MM.1S (cell line): ENCODE measurements around the gene INO80D.

Experiments used
- DNase-seq: peaks from one replicate; pipeline ENCODE4 v3.0.0-alpha.2; 2015
- H2AFZ ChIP-seq: fragments of 300-600 bp; sonication (generic); 2 replicates; pipeline ENCODE4 v1.6.0; 2016; ENCODE audit warnings: antibody characterized with exemption, low read length
- H3F3A ChIP-seq: fragments of 300-600 bp; sonication (generic); 2 replicates; pipeline ENCODE4 v1.6.1; 2016; ENCODE audit warnings: mild to moderate bottlenecking, antibody characterized with exemption, low read length, moderate library complexity, mixed read lengths; ENCODE audit not compliant: insufficient read depth
- H3K27ac ChIP-seq: fragments of 300-600 bp; sonication (generic); 2 replicates; pipeline ENCODE4 v1.5.1; 2016; ENCODE audit warnings: mild to moderate bottlenecking, low read length
- H3K27me3 ChIP-seq: fragments of 300-600 bp; sonication (generic); replicated peaks from 2 replicates; pipeline ENCODE4 v1.6.0; 2016; ENCODE audit warnings: low read length; ENCODE audit not compliant: insufficient read depth
- H3K36me3 ChIP-seq: fragments of 300-600 bp; sonication (generic); replicated peaks from 2 replicates; pipeline ENCODE4 v1.6.1; 2016; ENCODE audit warnings: mild to moderate bottlenecking, low read length, mixed read lengths; ENCODE audit not compliant: insufficient read depth
- H3K4me1 ChIP-seq: fragments of 300-600 bp; sonication (generic); 2 replicates; pipeline ENCODE4 v1.6.1; 2016; ENCODE audit warnings: low read length, mixed read lengths
- H3K4me2 ChIP-seq: fragments of 300-600 bp; sonication (generic); 2 replicates; pipeline ENCODE4 v1.6.0; 2016; ENCODE audit warnings: low read depth, low read length
- H3K4me3 ChIP-seq: fragments of 300-600 bp; sonication (generic); 2 replicates; pipeline ENCODE4 v1.5.1; 2016; ENCODE audit warnings: low read length, mixed read lengths
- H3K79me2 ChIP-seq: fragments of 300-600 bp; sonication (generic); 2 replicates; pipeline ENCODE4 v1.6.1; 2016; ENCODE audit warnings: mixed run types, low read length, mixed read lengths
- H3K9ac ChIP-seq: fragments of 300-600 bp; sonication (generic); 2 replicates; pipeline ENCODE4 v1.6.1; 2016; ENCODE audit warnings: low read length, mixed read lengths
- H3K9me2 ChIP-seq: fragments of 300-600 bp; sonication (generic); replicated peaks from 2 replicates; pipeline ENCODE4 v1.6.1; 2016; ENCODE audit warnings: mild to moderate bottlenecking, low read length, mixed read lengths; ENCODE audit not compliant: insufficient read depth
- H3K9me3 ChIP-seq: fragments of 300-600 bp; sonication (generic); replicated peaks from 2 replicates; pipeline ENCODE4 v1.6.1; 2016; ENCODE audit warnings: mild to moderate bottlenecking, low read length, mixed read lengths; ENCODE audit not compliant: insufficient read depth
- H4K20me1 ChIP-seq: fragments of 300-600 bp; sonication (generic); 2 replicates; pipeline ENCODE4 v1.6.1; 2016; ENCODE audit warnings: mild to moderate bottlenecking, low read length, moderate library complexity, mixed read lengths; ENCODE audit not compliant: insufficient read depth
- EZH2 ChIP-seq: fragments of 300-600 bp; sonication (generic); optimal IDR thresholded peaks from 2 replicates; pipeline ENCODE3; 2017; ENCODE audit warnings: low read depth, mild to moderate bottlenecking, antibody characterized with exemption, low read length, mixed read lengths
- EZH2phosphoT487 ChIP-seq: fragments of 300-600 bp; sonication (generic); IDR thresholded peaks from 2 replicates; pipeline ENCODE4 v1.6.1; 2018; ENCODE audit warnings: antibody characterized with exemption, low read length
- TF ChIP-seq, protein P1 (sequence below): fragments of 300-600 bp; sonication (generic); IDR thresholded peaks from 2 replicates; pipeline ENCODE4 v1.5.1; 2016; ENCODE audit warnings: antibody characterized with exemption, low read length, mixed read lengths

INO80D gene

DNA sequence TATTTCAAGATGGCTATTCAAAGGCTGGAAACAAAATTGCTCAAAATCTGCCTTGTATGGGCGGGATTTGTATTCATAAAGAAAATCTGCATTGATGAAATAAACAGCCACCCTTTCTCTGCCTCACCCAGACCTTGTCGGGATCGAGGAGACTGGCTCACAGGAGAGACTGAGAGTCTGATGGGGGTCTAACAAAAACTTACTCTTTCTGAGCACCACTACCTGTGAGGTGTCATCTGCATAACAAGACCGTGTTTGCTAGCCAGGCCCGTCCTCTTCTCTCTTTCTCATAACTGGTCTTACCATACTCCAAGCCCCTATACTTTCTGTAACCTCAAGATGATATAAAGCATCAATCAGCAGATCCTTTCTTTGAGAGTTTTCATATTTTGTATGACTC, 115.6 kb downstream of the INO80D start:
- no peaks in the 10 kb centered on the region for H3K9me3 ChIP-seq
- no peaks in the 10 kb centered on the region for H3K79me2 ChIP-seq
- no peak overlapping the region for H2AFZ ChIP-seq
- H3K36me3 ChIP-seq = no peaks in the 10 kb centered on the region
- no peaks in the 10 kb centered on the region for H3K4me1 ChIP-seq
- H3K4me3 ChIP-seq = no peak overlapping the region
- H3K27me3 ChIP-seq = no peaks in the 10 kb centered on the region
- no peak for DNase-seq
- H3K4me2 ChIP-seq = no peak overlapping the region
- no peaks in the 10 kb centered on the region for H3F3A ChIP-seq
- no peaks in the 10 kb centered on the region for H4K20me1 ChIP-seq
- H3K27ac ChIP-seq = no peak overlapping the region
- no peak for TF ChIP-seq EZH2
- TF ChIP-seq, protein P1, sequence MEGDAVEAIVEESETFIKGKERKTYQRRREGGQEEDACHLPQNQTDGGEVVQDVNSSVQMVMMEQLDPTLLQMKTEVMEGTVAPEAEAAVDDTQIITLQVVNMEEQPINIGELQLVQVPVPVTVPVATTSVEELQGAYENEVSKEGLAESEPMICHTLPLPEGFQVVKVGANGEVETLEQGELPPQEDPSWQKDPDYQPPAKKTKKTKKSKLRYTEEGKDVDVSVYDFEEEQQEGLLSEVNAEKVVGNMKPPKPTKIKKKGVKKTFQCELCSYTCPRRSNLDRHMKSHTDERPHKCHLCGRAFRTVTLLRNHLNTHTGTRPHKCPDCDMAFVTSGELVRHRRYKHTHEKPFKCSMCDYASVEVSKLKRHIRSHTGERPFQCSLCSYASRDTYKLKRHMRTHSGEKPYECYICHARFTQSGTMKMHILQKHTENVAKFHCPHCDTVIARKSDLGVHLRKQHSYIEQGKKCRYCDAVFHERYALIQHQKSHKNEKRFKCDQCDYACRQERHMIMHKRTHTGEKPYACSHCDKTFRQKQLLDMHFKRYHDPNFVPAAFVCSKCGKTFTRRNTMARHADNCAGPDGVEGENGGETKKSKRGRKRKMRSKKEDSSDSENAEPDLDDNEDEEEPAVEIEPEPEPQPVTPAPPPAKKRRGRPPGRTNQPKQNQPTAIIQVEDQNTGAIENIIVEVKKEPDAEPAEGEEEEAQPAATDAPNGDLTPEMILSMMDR = no peak
- no peak for TF ChIP-seq EZH2phosphoT487
- no peaks in the 10 kb centered on the region for H3K9me2 ChIP-seq
- H3K9ac ChIP-seq = no peak overlapping the region

DNA sequence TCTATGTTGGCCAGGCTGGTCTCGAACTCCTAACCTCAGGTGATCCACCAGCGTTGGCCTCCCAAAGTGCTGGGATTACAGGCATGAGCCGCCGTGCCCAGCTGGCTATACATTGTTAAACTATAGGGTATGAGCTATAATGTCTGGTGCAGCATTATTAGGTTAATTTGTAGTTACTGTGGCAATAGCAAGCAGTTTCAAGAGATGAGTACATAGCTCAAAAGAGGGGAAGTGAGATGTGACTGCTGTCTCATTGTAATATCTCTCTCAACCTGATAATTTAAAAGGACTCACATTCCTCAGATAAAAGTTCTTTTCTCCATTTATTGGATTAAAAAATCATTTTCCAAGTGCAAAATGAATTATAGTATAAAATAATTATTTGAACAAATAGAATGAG, 116.4 kb downstream of the INO80D start:
- H3F3A ChIP-seq = no peaks in the 10 kb centered on the region
- H3K27me3 ChIP-seq = no peaks in the 10 kb centered on the region
- no peaks in the 10 kb centered on the region for H4K20me1 ChIP-seq
- H3K4me3 ChIP-seq = no peak overlapping the region
- TF ChIP-seq EZH2 (no peak), EZH2phosphoT487 (no peak)
- TF ChIP-seq, protein P1 = no peak
- H3K9me2 ChIP-seq = no peaks in the 10 kb centered on the region
- no peaks in the 10 kb centered on the region for H3K36me3 ChIP-seq
- no peak overlapping the region for H3K27ac ChIP-seq
- no peaks in the 10 kb centered on the region for H3K9me3 ChIP-seq
- no peak overlapping the region for H3K9ac ChIP-seq
- DNase-seq = no peak
- no peaks in the 10 kb centered on the region for H3K4me1 ChIP-seq
- H2AFZ ChIP-seq = no peak overlapping the region
- H3K4me2 ChIP-seq = no peak overlapping the region
- no peaks in the 10 kb centered on the region for H3K79me2 ChIP-seq

DNA sequence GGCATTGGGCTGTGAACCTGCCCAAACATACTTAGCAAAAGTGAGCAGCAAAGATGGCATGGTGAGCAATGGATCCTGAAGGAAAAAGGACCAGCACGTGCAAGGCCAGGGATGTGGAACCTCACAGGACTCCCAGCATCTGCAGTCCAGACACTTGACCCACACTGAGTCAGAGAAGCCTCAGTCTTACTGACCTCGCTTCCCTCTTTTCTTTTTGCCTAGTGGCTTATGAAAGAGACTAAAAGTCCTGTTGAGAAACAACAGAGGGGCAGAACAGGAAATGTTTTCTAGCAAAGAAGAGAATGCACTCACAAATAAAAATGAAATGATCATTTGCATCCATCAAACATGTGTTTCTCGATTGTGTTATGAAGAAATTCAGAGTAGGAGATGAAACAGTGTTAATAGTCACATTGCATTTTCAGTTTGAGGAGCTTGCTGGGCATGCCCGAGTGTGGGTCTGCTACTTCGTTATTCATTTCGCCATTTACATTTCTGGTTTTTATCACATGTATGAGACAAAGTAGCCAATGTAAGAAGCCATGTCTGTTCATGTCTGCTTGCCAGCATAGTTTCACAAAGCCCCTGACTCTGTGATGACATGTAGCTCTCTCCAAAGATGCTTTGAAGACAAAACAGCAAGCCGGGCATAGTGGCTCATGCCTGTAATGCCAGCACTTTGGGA, 118.4 kb downstream of the INO80D start:
- no peak overlapping the region for H3K4me3 ChIP-seq
- H3F3A ChIP-seq = no peaks in the 10 kb centered on the region
- H3K9ac ChIP-seq = no peak overlapping the region
- no peaks in the 10 kb centered on the region for H3K9me3 ChIP-seq
- no peaks in the 10 kb centered on the region for H4K20me1 ChIP-seq
- H3K4me1 ChIP-seq = no peaks in the 10 kb centered on the region
- H3K36me3 ChIP-seq = no peaks in the 10 kb centered on the region
- DNase-seq = no peak
- no peaks in the 10 kb centered on the region for H3K27me3 ChIP-seq
- H3K9me2 ChIP-seq = no peaks in the 10 kb centered on the region
- no peak overlapping the region for H3K27ac ChIP-seq
- H2AFZ ChIP-seq = no peak overlapping the region
- TF ChIP-seq EZH2phosphoT487 (no peak), EZH2 (no peak)
- TF ChIP-seq, protein P1 = no peak
- H3K79me2 ChIP-seq = no peaks in the 10 kb centered on the region
- H3K4me2 ChIP-seq = no peak overlapping the region
